DOHH2 (cell line): Measurements from ENCODE around the gene EID3.
"Not testable (repeated sequence)": the region's sequence is repeated elsewhere in the genome, so short reads cannot be mapped to it uniquely, and the experiment has no call there.

Source experiments
- H3F3A ChIP-seq: fragments of 200-600 bp; sonication (generic), shearing (Covaris generic); 2 replicates; pipeline ENCODE4 v1.6.0; 2016; ENCODE audit warnings: antibody characterized with exemption, mild to moderate bottlenecking; ENCODE audit not compliant: control insufficient read depth, insufficient read depth
- H3K27ac ChIP-seq: fragments of 200-600 bp; sonication (generic); 2 replicates; pipeline ENCODE4 v1.5.1; 2014; ENCODE audit warnings: low read depth, mild to moderate bottlenecking, low read length, moderate library complexity
- H3K27me3 ChIP-seq: fragments of 200-600 bp; sonication (generic); 2 replicates; pipeline ENCODE4 v1.6.1; 2014; ENCODE audit warnings: mild to moderate bottlenecking, low read length, mixed read lengths; ENCODE audit not compliant: control insufficient read depth
- H3K36me3 ChIP-seq: fragments of 200-600 bp; sonication (generic); 2 replicates; pipeline ENCODE4 v1.6.1; 2014; ENCODE audit warnings: mild to moderate bottlenecking, low read length, moderate library complexity, mixed read lengths; ENCODE audit not compliant: control insufficient read depth
- H3K4me1 ChIP-seq: fragments of 200-600 bp; sonication (generic); 2 replicates; pipeline ENCODE4 v1.6.1; 2014; ENCODE audit warnings: mild to moderate bottlenecking, low read length, mixed read lengths; ENCODE audit not compliant: control insufficient read depth
- H3K4me2 ChIP-seq: fragments of 200-600 bp; sonication (generic); 2 replicates; pipeline ENCODE4 v1.6.0; 2014; ENCODE audit warnings: mild to moderate bottlenecking, low read length, moderate library complexity
- H3K4me3 ChIP-seq: fragments of 200-600 bp; sonication (generic); 2 replicates; pipeline ENCODE4 v1.5.1; 2014; ENCODE audit warnings: mild to moderate bottlenecking, low read length, mixed read lengths
- H3K79me2 ChIP-seq: fragments of 200-600 bp; sonication (generic); 2 replicates; pipeline ENCODE4 v1.6.1; 2014; ENCODE audit warnings: mild to moderate bottlenecking, low read length, mixed read lengths; ENCODE audit not compliant: control insufficient read depth
- H3K9me2 ChIP-seq: fragments of 200-600 bp; sonication (generic); replicated peaks from 2 replicates; pipeline ENCODE4 v1.6.1; 2014; ENCODE audit warnings: mild to moderate bottlenecking, low read length, mixed read lengths; ENCODE audit not compliant: control insufficient read depth
- H3K9me3 ChIP-seq: fragments of 200-600 bp; sonication (generic); 2 replicates; pipeline ENCODE4 v1.6.1; 2014; ENCODE audit warnings: antibody characterized with exemption, low read length, mixed read lengths; ENCODE audit not compliant: control insufficient read depth, insufficient read depth
- H4K20me1 ChIP-seq: fragments of 200-600 bp; sonication (generic); 2 replicates; pipeline ENCODE4 v1.6.0; 2014; ENCODE audit warnings: low read depth, mild to moderate bottlenecking, antibody characterized with exemption, low read length, moderate library complexity; ENCODE audit not compliant: control insufficient read depth, insufficient read depth
- CTCF ChIP-seq: fragments of 200-600 bp; sonication (generic); IDR thresholded peaks from one replicate; pipeline ENCODE4 v1.5.1; 2014; ENCODE audit warnings: antibody characterized with exemption, mild to moderate bottlenecking, low read depth, low read length; ENCODE audit not compliant: poor library complexity, severe bottlenecking
- EZH2phosphoT487 ChIP-seq: fragments of 200-600 bp; sonication (generic); IDR thresholded peaks from 2 replicates; pipeline ENCODE4 v1.6.1; 2017; ENCODE audit warnings: borderline replicate concordance, mild to moderate bottlenecking, antibody characterized with exemption, low read length, moderate library complexity, mixed read lengths

Gene EID3

GRCh38 chr12:104291867-104292524 is 11.5 kb upstream of the EID3 start:
- Histone ChIP-seq H3K4me1 (peaks cover 8% of the 10 kb centered on the region), H3F3A (peaks cover 3% of the 10 kb centered on the region; the same call in 1 of the 2 replicates), H3K79me2 (peaks cover 97% of the 10 kb centered on the region), H3K4me2 (no peak overlapping the region), H3K27ac (no peak overlapping the region), H3K4me3 (no peak overlapping the region), H3K9me3 (no peaks in the 10 kb centered on the region), H3K9me2 (no peaks in the 10 kb centered on the region), H3K36me3 (peaks cover 67% of the 10 kb centered on the region), H3K27me3 (no peaks in the 10 kb centered on the region), H4K20me1 (peaks cover 13% of the 10 kb centered on the region; the same call in 1 of the 2 replicates)
- TF ChIP-seq CTCF (no peak), EZH2phosphoT487 (no peak)

- Histone ChIP-seq H3K36me3 (peaks cover 74% of the 10 kb centered on the region), H3K27ac (no peak overlapping the region), H3K27me3 (no peaks in the 10 kb centered on the region), H3K79me2 (peaks cover 96% of the 10 kb centered on the region), H3K4me2 (no peak overlapping the region), H3K4me1 (peaks cover 8% of the 10 kb centered on the region), H3K9me2 (no peaks in the 10 kb centered on the region), H3F3A (peaks cover 3% of the 10 kb centered on the region; the same call in 1 of the 2 replicates), H3K9me3 (no peaks in the 10 kb centered on the region), H3K4me3 (no peak overlapping the region), H4K20me1 (peaks cover 20% of the 10 kb centered on the region; the same call in 1 of the 2 replicates)
- TF ChIP-seq CTCF (no peak), EZH2phosphoT487 (no peak)
These were observed 10.4 kb upstream of the EID3 start for GRCh38 chr12:104292872-104293794.

GRCh38 chr12:104294158-104294859 is 9.2 kb upstream of the EID3 start:
- not testable (repeated sequence) for H3K9me3 ChIP-seq, H3F3A ChIP-seq, H3K4me1 ChIP-seq, H3K9me2 ChIP-seq, H3K27me3 ChIP-seq, H3K4me3 ChIP-seq, H3K4me2 ChIP-seq, H3K27ac ChIP-seq
- Histone ChIP-seq H3K79me2 (peaks cover 96% of the 10 kb centered on the region), H3K36me3 (peaks cover 77% of the 10 kb centered on the region), H4K20me1 (peaks cover 20% of the 10 kb centered on the region; the same call in 1 of the 2 replicates)
